GM18517 (cell line): ENCODE results near the gene MERTK.
"Not testable (repeated sequence)": the region's sequence is repeated elsewhere in the genome, so short reads cannot be mapped to it uniquely, and the experiment has no call there.

ENCODE experiments used
- ATAC-seq: cut with Tn5 transposase; IDR thresholded peaks from one replicate; pipeline ENCODE4 v1.9.1; 2021; ENCODE audit warnings: mild to moderate bottlenecking, moderate library complexity; ENCODE audit not compliant: unreplicated experiment

Gene MERTK

DNA sequence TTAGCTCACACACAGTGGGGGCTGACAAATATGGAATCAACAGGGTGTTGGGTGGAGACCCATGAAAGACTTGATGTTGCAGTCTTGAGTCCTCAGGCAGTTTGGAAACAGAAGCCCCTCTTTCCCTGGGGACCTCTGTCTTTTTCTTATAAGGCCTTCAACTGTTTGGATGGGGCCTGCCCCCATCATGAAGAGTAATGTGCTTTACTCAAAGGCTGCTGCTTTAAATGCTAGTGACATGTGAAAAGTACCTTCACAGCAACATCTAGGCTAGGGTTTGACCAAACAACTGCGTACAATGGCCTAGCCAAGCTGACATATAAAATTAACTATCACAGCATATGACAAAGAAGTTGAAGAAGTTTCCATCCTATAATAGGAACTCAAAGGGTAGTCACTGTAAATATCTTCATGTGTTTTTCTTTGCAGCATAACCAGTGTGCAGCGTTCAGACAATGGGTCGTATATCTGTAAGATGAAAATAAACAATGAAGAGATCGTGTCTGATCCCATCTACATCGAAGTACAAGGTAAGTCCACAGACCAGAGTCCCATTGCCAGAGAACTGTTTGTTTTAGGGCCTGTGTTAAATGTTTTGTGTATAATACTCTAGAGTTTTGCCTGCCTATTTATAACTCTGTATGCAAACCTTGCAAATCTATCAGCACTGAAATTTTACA, 46.3 kb downstream of the MERTK start:
- no peak for ATAC-seq

DNA sequence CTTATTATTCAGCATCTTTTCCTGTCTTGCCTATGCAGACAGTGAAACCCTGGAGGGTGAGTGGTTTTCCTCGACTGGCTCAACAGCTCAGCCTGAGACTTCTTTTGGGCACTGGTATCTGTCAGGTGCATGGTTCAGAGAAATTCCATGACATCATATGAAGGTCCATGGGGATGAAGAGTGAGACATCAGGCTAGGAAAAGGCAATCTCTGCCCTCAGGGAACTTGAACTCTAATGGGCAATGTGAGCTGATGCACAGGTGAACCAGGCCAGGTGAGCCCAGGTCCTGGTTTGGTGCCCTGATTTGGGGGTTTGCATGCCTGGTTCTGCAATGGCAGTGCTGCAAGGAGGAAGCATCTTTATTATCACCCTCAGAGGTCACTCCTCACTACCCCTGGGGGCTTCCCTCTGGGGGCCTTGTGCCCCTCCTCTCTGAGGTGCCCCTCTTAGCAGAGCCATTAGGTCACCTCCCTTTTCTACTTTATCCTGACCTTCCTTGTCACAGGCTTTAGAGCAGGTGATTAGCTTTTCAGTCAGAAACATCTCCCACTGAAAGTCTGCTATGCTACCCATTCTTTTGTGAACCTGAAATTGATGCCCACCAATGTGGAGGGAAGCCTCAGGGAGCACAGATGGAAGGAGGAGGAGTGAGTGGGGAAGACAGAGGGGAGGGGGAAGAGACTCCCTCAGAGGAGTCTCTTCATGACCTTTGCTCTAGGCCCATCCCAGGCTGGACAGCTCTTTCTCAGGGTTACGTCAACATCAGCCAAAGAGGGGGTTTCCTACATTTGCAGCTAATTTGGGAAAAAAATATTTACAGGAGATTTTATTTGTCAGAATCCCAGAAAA, 47.3 kb downstream of the MERTK start:
- ATAC-seq: no peak

DNA sequence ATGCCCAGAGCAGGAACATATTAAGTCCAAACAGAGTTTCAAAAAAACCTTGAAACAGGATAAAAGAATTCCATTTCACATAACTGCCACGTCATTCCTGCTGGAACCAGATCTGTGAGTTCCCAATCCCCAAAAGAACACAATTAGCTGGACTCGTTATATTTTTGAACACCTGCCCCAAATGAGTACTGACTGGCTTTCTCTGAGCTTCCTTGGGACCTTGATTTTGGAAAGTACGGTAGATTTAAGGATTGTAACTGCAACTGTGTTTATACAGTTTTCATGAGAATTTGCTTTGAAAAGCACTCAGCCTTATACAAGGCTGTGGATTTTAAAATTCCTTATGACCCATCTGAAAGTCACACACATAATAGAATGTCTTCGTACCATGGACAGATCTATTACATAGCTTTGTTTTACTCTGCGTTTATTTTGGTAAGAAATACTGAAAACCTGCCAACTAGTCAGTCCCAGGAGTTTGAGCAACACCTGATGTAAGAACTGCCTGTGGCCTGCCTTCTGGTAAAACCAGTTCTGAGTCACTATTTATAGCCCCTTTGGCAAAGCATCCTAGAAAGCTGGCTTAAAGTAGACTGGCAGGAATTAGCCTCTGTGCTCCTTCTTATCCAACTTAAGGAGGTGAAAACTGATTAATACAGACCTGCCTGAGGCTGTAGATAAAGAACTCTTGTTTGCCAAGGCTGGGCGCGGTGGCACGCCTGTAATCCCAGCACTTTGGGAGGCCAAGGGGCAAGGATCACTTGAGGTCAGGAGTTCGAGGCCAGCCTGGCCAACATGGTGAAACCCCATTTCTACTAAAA, 48.1 kb downstream of the MERTK start:
- no peak for ATAC-seq

DNA sequence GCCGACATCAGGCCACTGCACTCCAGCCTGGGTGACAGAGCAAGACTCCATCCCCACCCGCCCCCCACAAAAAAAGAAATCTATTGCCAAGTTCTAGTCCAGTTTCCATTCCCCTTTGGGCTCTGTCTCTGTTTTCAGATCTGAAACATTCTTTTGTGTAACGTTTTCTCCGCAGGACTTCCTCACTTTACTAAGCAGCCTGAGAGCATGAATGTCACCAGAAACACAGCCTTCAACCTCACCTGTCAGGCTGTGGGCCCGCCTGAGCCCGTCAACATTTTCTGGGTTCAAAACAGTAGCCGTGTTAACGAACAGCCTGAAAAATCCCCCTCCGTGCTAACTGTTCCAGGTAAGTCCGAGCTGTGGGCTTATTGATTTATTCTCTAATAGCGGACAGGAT, 48.8 kb downstream of the MERTK start:
- no peak for ATAC-seq

DNA sequence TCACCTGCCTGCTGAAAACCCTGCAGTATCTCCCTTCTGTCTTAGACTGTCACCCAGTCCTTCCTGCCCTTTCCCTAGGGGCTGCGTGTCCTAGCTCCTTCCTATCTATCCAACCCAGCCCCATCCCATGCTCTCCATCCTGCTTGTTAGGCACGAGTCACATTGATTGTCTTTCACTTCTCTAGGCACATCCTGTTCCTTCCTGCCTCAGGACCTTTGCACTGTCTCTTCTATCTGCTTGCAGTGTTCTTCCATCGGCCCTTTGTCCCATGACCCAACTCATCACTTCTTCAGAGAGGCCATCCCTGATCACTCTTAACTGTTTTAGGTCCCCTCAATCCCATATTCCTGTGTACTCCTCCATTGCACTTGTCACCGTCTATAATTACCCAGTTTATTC, 50.4 kb downstream of the MERTK start:
- no peak for ATAC-seq

DNA sequence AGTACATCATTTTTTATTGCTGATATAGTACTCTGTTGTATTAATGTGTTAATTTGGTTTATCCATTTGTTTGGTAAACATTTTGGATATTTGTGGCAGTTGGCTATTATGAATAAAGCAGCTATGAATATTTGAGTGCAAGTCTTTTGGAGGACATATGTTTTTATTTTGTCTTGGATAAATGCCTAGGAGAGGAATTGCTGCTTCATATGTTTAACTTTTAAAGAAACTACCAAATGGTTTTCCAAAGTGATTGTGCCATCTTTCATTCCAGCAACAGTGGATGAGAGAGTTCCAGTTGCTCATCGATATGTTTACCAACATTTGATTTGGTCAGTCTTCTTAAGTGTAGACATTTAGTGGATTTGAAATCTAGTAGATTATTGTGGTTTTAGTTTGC, 51.8 kb downstream of the MERTK start:
- ATAC-seq: no peak

DNA sequence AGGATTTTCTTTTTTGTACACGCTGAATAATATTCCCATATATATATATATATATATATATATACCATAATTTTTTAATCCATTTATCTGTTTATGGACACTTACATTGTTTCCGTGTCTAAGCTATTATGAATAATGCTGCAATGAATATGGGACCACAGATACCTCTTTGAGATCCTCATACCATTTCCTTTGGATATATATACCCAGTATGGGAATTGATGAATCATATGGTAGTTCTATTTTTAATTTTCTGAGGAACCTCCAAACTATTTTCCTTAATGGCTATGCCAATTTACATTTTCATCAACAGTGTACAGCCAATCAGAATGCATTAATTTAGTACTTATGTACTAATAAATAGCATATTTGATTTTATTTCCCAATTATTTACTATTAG, 53.1 kb downstream of the MERTK start:
- no peak for ATAC-seq

DNA sequence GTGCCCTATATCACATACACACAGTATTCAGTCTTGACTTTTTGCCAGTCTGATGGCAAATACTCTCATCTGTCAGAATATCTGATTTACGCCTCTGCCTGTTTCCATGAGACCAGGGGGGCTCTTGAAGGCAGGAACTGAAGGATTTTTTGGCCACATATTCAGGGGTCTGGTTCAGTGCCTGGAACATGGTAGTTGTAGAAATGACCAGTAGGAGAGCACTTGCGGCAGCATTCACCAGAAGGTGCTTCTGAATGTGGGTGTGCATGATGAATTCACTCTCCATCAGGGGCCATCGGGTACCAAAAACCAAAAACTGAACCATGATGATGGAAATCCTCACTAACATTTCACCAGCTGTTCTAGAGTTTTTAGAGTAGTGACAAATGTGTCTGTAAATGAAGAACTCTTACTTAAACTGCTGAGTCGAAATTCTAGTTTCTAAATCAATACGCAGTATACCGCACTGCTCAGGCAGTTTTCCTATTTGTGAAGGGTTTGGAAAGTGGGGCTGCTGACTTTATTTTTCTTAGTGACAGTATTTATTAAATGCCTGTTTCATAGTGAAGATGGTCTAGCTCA, 54.6 kb downstream of the MERTK start:
- ATAC-seq: no peak

DNA sequence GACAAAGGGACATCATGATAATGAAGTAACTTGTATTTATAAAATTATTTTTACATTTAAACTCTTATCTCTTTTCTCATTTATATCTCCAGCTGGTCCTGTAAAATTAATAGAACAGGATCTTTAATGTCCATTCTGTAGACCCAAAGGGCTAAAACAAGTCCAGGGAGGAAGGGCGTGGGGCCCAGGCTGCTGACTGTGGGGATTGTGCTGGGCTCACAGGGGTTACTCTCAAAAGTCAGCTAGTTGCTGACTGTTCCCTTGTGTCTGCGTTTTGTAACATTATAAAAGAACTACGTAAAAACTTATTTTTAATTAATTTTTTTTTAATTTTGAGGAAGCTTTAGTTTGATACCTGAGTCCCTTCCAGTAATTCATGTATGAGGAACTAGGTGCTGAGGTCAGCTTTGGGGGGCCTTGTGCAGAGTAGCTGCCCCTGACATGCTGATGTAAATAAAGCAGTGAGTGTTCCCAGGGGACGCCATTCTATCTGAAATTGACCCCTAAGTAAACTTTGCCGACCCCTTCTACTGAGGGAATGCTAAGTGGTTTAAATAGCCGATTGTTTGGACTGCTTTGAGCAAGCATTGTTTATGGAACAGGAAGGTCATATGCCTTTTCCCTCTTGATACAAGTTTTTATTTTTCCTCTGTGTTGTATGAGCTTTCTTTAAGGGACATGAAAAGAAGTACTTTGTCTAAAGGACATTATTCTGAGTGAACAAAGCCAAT, 56.4 kb downstream of the MERTK start:
- ATAC-seq: no peak

DNA sequence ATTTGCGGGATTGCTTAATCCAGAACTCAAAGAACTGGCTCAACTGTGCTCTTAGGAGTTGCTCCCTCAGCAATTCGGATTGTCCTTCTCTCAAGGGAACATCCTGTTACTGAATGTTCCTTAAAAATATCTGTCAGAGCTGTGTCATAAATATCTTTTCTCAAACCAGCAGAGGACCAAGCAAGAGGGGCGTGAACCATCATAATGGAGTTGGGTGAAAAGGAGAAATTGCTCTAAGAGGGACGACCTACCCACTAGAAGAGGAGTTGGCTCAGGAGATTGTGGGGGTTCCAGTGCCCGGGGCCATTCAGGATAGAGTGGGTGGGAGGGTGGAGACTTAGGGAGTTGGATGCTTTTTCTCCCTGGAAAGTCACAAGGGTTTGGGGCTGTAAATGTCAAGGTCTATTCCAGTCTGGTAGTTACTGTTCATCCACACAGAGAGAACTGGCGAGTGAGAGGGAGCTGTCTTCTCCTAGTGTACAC, 59.5 kb downstream of the MERTK start:
- ATAC-seq: no peak

DNA sequence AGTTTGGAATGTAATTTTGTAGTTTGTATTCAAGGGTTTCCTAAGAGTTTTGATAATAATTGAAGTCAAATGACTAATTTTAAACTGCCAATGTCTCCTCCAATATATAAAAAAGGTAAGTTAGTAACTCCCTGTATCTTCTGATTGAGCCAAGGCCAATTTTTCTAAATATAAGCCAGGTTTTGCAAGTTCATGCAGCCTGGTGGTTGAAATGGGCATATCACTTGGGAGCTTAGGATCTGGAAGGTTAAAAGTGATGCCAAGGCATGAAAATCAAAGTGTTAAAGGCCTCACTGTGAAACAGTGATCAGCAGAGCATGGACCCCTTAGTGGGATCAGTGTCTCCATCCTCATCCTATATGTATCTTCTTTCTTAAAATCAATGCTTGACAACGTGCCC, 60.5 kb downstream of the MERTK start:
- ATAC-seq: no peak

DNA sequence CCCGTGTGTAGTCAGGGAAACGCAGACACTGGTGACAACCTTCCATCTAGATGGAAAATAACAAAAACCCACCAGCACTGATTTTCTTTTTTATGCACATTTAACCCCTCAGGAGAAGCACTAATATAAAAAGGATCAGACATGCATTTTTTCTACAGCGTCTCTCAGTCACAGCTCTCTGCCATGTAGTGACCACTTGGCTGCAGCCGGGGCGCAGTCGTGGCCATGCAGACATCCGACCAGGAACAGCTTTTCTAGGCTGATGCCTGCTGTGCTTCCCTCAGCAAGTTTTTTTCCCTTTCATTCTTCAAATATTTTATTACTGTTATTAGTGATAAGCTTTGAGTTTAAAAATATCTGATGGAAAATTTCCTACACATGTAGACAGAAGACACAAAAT, 63.3 kb downstream of the MERTK start:
- ATAC-seq: no peak

DNA sequence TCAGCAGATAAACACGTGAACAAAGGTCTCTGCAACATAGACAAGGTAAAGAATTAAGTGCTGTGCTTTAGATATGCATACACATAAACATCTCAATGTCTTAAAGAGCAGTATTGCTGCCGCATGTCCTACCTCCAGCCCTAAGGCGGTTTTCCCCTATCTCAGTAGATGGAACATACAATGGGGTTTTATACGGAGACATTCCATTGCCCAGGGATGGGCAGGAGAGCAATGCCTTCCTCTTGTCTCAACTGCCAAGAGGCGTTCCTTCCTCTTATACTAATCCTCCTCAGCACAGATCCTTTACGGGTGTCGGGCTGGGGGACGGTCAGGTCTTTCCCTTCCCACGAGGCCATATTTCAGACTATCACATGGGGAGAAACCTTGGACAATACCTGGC, 64.7 kb downstream of the MERTK start:
- not testable (repeated sequence) for ATAC-seq

DNA sequence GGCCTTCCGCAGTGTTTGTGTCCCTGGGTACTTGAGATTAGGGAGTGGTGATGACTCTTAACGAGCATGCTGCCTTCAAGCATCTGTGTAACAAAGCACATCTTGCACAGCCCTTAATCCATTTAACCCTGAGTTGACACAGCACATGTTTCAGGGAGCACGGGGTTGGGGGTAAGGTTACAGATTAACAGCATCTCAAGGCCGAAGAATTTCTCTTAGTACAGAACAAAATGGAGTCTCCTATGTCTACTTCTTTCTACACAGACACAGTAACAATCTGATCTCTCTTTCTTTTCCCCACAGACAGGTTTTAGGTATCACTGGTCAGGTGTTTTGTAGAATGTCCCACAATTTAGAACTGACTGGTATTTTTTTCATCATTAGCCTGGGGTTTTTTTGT, 65.1 kb downstream of the MERTK start:
- ATAC-seq: not testable (repeated sequence)

DNA sequence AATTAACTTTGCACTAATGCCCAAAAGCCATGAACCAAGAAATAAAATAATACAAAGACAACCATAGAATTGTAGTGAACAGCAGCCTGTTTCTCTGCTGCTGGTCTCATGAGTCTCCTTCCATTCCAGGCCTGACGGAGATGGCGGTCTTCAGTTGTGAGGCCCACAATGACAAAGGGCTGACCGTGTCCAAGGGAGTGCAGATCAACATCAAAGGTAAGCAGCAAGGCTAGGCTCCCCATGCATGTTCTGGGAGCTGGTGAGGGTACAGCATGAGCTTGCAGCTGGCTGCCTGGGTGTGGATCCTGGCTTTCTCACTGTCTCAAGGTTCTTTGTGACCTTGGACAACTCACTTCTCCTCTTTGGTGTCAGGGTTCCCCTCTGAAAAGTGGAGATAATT, 66.7 kb downstream of the MERTK start:
- no peak for ATAC-seq

DNA sequence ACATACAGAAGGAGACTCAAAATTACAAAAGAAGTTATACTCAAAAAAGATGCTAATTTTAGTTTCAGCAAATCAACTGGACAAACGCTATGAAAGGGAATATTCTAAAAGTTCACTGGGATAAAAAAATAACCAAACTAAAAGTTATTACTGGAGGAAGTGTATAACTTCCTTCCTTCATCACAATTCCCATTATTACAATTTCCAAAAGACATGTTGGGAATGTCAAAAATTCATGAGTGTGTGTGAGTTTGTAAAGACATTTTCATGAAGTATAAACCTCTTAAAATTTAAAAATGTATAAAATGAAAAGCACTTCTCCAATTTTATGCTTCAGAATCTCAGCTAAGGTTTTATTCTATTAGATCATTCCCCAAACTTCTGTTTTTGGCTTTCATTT, 67.8 kb downstream of the MERTK start:
- ATAC-seq: no peak

DNA sequence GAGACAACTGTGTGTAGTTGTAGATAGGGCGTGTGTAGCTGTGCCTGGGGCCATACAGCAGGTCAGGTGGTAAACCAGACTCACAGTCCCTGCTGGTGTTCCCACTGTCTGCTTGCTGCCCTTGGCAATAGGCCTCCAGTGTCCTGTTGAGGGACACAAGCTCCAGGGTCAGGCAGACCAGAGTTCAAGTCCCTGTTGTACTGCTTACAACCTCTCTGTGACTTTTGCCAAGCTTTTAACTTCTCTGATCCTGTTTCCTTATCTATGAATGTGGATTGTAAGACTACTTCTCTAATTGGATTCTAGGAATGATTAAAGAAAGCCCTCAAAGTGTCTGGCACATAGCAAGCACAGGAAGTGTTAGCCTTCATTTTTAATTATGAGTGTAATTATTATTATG, 68.6 kb downstream of the MERTK start:
- no peak for ATAC-seq

DNA sequence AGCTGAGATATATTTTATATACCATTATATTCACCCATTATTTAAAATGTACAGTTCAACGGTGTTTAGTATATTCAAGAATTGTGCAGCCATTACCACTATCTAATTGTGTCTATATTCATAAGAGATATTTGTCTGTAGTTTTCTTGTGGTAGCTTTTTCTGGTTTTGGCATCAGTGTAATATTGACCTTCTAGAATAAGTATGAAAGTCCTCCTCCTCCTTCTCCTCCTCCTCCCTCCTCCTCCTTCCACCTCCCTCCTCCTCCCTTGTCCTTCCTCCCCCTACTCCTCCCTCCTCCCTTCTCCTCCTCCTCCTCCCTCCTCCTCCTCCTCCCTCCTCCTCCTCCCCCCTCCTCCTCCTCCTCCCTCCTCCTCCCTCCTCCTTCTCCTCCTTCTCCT, 72.0 kb downstream of the MERTK start:
- ATAC-seq: no peak

DNA sequence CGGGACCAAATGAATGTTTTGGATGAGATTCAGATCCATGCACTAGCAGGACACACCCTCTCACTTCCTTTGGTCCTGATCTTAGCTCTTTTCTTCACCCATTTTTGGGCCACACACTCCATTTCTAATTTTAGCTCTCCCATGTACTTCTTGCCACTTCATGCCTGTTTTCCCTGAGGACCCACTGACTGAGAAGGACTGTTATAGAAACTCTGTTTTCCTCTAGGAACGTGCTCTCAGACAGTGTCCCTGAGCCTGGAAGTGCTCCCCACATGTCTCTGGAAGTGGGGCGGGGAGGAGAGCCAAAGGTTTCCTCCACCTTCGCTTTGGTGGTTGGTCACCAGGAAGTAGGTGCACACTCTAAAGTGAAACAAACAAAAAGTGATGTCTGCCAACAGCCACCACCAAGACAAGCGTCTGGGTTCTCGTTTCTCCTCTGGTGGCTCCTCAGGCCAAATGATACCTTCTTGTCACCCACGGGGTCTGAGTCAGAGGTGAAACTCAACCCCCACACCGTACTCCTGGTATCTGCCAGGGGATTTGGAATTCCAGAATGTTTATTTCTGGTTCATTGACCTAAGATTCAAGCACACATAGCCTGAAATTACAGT, 74.7 kb downstream of the MERTK start:
- ATAC-seq: no peak

DNA sequence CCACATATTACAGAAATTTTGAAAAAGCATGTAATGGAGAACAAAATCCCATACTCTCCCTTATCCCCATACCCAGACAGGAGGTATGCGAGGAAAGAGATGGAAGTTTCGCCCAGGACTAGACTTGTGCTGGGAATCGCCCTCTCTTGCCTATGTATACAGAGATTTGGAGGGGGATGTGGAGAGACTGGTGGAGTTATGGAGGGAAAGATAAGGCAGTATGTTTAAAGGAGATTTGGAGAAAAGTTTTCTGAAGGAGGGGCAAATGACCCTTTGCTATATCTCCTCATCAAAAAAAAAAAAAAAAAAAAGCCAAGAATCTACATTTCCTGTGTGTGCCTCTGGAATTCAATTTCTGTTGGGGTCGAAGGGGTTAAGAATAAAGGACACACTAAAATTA, 75.3 kb downstream of the MERTK start:
- no peak for ATAC-seq
